Brain pericyte (primary cell): ENCODE results near the gene VSIG10L.

Experiments
- DNase-seq: peaks from one replicate; pipeline ENCODE4 v3.0.0-alpha.2; 2012; ENCODE audit warnings: low read depth, low spot score

VSIG10L gene

GRCh38 chr19:51365211-51365964 lies 23.4 kb upstream of the VSIG10L start:
- no peak for DNase-seq

- DNase-seq: no peak
These were observed 22.5 kb upstream of the VSIG10L start for GRCh38 chr19:51364200-51365106.

DNA sequence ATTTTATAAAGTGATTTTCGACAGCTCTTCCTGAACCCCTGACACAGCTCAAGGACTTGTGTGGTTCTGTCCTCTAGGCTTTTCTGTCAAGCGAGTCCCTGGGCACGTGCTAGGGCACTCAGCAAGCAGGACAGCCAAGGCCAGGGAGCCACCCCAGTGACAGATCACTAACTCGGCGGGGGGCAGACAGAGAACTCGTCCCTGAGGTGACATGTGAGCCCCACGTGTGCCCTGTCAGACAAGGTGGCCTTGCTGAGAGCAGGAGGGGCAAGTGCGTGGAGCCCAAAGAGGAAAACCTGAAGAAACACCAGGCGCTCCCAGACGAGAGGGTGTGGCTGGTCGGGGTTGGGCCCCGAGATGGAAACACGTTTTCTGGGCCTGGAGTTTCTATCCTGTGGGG lies 19.3 kb upstream of the VSIG10L start:
- no peak for DNase-seq

DNA sequence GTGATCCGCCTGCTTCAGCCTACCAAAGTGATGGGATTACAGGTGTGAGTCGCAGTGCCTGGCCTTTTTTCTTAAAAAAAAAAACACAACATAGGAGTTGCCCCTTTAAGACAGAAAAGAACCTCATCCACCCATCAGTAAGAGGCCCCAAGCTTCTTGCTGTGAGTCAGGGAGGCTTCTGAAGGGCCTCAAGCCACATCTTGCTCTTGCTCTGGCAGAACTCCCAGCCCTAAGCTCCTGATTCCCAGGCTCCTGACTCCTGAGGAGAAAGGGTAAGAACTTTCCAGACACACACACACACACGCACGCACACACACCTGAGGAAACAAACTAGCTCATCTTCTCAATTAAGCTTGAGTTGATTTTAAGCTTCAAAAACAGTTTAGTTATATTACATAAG lies 17.4 kb upstream of the VSIG10L start:
- DNase-seq: peak; percentile 75

DNA sequence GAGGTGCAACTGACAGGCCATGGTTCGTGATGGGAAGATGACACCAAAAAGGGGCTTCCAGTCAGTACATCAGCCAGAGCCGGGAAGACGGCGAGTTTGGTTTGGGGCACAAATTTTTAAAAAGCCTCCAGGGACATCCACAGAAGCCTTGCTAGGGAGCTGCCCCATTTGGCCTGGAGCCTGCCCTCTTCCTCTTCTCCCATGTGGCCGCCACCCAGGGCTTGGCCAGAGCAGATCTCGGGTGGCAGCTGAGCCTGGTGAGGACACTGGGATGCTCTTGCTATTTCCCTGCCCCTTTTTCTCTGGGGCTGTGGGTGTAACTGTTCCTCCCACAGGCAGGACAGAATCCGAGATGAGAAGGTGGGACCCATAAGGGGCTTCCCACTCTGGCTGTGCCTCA lies 16.0 kb upstream of the VSIG10L start:
- DNase-seq: no peak

DNA sequence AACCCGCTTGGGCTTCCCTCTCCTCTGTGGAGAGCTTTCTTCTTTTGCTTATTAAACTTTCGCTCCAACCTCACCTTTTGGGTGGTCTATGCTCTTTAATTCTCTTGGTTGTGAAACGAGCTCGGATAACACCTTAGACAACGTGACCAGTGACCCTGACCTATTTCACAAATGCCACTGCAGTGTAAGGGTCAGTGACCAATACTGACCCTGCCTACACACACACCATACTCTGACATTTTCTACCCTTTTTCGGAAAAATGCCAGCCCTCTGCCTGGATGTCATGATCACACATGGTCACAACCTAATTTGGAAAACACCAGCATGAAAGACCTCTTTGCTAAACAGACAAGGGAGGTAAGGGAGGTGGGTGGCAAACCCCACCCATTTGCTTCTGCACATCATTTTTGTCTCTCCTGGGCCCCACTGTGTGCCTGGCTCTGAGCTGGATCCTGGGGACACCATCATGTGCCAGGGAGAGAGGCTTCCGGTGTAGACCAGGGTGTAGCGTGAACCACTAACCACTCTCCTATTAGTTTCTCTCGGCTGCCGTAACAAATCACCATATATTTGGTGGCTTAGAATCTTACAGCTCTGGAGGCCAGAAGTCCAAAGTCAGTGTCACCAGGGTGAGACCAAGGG lies 14.3 kb upstream of the VSIG10L start:
- DNase-seq: no peak

DNA sequence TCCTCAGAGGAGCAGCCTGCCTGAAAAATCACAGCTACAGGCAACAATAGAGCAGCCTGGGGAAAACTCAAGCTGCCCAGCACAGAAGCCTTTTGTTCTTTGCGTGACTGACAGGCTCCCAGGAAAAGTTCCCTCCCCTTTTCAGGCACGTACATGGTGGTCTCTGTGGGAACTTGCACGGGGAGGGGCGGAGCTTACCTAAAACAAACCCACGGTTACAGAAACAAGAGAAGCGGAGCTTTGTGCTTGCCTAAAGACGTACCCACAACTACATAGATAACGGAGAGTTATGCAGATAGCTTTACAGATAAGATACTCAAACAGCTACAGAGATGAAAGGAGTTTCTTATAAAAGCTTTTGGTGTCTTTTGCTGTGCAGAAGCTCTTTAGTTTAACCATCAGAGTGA lies 12.8 kb upstream of the VSIG10L start:
- no peak for DNase-seq

DNA sequence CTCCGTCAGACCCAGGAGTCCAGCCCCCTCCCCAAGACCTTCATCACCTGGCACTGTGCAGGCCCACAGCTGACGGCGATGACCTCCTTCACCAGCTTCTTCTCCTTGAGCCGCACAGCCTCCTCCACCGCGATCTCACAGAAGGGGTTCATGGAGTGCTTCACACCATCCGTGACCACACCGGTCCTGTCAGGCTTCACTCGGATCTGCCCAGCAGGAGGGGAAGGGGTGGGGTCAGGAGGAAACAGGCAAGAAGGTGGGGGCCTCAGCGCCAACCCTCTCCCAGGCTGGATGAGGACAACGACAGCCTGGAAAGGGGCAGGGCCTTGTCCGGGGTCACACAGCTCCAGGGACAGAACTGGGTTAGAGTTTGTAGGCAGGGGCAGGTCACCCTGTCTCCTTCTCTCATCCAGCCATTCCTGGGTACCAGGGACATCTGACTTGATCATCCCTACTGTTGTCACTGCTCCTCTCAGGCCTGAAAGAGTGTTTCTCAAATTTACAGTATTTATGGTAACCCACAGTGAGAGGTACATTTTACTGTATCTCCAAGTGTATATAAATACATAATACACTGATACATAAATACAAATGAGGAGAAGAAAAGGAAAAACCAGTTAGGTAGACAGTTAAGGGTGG lies 12.3 kb upstream of the VSIG10L start:
- DNase-seq: no peak

DNA sequence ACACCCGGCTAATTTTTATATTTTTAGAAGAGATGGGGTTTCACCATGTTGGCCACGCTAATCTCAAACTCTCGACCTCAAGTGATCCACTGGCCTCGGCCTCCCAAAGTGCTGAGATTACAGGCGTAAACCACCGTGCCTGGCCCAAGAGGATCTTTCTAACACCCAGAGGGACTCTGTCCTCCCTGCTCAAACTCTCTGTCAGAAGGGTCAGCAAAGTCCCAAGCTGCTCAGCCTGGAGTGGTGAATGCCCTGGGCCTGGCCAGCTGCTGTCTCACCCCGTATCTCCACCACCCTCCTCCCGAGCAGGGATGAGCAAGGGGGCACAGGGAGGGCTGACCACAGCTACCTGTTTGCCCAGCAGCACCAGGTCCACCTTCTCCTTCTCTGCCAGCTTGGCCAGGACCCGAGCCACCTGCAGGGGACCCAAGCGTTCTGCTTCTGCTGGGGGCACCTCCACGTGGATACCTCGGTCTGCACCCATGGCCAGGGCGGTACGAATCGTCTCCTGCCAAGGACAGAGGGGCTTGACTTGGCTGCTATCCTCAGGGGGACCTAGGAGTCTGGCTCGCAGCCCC lies 10.9 kb upstream of the VSIG10L start:
- DNase-seq: no peak

DNA sequence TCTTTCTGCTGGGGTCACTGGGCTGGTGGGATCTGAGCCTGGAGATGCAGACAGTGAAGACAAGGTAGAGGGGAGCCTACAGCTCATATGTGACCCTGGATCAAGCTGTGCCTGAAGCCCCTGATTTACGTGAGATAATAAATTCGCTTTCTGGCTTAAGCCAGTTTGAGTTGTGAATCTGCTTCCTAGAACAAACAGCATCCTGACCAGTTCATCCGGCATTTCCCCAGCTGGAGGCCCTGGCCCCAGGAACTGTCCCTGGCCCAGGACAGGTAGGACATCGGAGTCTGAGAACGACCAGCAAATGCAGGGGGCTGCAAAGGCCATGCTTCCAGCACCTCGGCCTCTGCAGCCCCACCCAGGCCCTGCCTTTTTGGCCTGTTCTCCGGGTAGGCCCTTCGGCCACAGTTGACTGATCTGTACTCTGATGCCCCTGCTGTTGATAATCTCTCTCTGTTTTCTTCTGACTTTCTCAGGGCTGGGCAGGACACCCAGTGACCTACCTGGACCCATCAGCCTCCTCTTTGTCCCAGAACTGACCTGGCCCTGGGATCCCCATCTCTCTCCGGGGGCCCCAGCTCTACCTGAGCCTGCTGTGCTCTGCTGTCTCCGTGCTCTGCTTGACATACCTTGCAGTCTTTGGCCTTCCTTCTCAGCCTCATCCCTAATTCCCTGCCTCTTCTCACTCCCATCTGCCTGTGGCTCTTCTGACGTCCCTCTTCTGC lies 9.5 kb upstream of the VSIG10L start:
- DNase-seq: no peak

DNA sequence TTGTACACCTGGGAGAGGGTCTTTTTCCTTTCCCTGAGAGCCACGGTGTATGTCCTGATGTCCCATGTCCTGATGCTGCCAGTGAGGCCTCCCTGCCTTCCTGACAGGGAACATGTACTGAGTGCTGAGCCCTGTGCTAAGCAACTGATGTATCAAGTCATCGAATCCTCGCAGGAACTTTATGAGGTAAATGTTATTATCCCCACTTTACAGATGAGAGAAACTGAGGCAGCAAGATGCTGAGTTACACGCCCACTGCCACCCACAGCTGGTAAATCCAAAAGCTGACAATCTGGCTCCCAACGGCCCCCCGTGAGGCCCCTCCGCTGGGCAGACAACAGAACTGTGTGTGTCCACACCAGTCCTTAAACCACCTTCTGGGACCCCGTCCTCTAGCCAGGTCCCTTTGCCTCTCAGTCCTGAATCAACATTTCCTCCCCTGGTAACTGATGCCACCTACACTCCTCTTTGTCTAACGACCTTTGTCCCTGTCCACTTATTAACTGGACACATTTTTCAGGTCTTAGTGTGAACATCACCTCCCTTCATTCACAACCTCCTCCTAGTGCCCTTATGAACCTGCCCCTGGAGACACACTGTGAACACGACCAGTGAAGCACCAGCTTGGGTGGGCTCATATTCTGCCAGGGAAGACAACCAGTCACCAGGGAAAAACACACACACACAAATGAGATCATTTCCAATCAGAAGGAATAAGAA lies 5.4 kb upstream of the VSIG10L start:
- DNase-seq: no peak

DNA sequence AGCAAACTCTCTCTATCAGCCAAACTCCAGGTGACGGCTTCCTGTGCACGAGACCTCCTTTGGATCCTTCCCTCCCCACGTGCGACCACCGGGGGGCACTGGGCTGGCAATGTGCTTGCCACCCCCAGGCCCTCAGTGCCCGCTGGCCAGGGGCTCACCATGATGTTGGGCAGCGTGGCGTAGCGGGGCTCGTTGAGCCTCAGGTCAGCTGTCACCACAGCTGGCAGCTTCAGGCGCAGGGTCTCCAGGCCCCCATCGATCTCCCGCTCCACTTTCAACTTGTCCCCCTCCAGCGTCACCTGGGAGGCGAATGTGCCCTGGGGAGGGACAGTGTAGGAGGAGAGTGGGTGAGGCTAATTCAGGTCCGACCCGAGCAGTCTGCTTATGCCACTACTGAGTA lies 4.8 kb upstream of the VSIG10L start:
- no peak for DNase-seq

DNA sequence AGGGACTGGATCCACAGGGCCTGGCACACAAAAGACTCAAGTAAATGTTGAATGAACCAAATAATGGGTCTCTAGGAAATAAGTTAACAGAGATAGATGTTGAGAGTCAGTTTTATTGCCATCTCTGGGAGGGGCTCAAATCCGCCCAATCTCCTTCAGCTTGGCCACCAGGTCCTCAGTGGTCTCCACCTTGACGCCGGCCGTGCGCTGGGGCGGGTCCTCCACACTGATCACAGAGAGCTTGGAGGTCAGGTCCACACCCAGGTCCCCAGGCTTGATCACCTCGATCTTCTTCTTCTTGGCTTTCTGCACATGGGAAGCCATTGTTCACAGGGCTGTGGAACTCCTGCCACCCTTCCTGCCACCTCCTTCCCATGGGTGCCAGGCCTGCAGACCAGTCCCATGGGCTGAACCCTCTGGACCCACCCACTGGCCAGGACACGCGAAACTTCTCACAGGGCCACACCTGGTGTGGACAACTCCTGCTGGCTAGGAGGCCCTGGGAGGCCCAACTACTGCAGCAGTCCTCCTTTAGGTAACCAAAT lies 3.2 kb upstream of the VSIG10L start:
- no peak for DNase-seq

DNA sequence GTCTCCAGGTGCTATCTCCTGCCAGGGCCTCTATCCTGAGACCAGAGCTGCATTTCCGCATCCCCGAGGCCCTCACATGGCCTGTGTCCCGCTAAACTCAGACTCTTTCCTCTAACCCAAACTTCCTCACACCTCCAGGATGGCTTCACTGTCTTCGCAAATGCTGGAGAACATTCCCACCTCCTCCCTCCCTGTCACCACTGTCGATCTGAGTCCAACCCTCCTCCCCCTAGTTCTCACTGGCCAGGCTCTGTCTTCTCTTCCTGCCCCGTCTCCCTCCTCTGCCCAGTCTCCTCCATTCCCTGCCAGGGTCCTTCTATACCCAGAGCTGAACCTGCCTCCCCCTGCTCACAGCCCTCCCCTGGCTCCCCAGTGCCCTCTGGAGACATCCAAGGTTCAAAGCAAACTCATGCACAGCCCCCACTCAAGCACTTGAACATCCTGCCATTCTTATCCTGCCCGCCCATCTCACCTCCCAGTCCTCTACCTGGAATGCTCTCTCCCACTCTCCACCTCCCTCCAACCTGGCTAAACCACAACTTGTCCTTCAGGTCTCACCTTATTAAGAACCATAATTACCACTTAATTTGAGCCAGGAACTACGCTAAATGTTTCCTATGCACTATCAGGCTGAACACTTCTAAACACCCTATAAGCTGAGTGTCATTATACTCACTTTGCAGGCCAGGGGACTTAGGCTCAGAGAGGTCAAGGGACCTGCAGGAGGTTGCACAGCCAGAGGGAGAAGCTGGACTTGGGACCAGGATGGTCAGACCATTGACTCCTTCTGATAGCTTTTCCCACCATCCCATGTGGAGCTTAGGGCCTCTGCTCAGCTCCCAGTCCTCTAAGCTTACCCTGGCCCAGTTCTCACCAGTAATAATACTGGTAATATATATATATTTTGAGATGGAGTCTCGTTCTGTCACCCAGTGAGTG lies 961 bp upstream of the VSIG10L start:
- DNase-seq: no peak

DNA sequence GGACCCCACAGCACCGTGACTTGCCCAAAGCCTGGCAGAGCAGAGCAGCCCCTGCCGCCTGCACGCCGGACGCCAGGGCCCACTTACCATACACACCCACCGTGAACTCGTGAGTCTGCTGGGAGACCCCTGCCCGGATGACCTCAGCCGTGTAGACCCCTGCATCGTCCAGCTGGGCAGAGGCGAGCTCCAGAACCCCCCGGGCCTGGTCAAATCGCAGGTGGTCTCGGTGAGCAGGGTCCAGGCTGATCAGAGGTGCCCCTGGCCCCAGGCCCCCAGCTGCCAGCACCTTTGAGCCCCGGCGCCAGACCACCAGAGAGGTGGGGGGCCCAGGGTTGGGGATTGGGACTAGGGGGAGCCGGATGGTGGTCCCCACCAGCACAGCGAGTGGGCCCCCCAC lies 873 bp downstream of the VSIG10L start:
- DNase-seq: no peak

DNA sequence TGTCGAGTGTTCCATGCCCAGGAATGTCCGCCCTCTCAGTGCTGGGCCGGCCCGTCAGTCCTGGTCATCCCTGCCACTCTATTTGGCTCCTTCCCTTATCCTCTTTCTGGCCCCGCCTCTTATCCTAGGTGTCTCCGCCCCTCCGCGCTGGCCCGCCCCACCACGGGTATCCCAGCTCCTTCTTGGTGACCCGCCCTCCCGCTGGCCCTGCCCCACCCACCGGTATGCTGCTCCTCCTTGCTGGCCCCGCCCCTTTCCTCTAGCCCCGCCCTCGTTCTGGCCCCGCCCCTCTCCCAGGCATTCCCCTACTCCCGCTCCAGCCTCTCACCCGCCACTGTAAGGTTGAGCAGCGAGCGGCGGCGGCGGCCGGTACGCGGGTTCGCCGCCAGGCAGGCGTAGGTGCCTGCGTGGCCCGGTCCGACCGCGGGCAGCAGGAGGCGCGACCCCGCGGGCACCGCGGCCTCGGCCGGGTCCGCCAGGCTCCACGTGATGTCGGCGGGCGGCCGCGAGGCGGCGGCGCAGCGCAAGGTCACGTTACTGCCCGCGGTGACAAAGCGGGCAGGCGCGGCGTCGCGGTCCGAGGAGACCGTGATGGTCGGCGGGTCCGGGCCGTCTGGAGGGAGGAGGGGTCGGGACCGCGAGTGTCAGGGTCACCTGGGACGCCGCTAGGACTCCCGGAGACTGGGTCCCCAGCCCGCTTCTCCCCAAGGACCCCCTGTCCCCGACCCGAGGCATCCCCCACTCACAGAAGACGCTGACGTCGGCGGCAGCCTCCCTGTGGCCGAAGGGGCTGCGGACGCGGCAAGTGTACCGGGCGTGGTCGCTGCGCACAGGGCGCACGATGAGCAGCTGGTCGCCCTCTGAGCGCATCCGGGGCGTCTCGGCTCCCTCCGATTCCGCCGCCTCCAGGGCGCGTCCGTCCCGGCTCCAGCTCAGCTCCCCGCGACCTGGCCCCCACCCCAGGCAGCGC lies 2.0 kb downstream of the VSIG10L start:
- DNase-seq: peak; percentile 84

- no peak for DNase-seq
These were observed 2.6 kb downstream of the VSIG10L start for GRCh38 chr19:51339313-51339686.
